NCI-H2107 treated with DMSO at 0.1 percent for 48 hours (cell line): ENCODE results near the gene CYB561.

Experiments
- DNase-seq: peaks from one replicate; lab custom pipeline; 2025; ENCODE audit not compliant: unreplicated experiment; lab: John Stamatoyannopoulos, UW

Gene CYB561

DNA sequence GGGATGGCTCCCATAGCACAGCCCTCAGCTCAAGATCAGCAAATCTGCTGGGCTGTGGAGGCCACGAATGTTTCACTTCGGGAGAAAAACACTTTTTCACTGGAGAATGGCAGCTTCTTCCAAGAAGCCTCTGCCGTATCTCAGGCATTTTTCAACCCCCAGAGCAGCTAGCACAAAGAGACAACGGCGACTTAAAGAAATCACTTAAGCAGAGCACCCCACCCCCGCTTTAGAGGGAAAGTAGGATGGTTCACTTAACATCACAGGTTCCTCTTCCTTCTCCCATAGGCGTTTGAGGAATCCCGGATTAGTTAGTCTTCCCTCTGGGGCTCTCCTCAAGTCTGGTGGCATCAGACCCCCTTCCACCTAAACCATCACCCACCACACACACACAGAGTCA, 27.6 kb downstream of the CYB561 start:
- DNase-seq = no peak

DNA sequence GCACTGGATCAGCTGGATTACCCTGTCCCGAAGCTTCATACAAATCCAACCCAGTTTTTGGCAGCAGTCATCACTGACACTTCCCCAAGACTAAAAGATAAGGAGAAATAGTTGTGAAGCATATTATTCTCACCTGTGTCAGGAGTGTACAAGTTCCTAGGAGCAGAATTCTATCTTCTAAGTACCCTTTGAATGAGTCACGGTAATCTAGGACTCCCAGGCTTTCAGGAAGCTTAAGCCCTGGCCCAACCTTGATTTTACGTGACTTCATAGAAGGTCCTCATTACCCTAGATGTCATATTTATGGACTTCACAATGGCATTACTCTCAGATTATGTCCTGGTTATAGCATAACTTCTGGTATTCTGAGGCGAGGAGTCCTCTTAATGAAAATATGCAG, 31.9 kb downstream of the CYB561 start:
- no peak for DNase-seq

DNA sequence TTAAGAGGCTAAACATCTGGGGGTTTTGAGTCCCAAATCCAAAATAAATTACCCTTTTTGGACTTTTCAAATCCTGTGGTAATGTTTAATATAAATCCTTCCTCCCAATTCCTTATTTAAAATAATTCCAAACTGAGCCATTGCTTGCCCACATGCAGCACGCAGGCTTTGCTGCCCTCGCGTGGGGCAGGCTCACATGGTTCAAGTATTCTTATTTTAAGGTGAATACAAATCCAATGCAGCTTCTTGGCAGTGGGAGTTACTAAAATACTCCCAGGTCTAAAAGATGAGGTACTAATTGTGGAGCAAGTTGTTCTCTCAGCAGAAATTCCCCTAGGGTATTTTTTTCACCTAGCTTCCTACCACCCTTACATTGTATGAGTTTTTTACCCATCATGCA, 33.0 kb downstream of the CYB561 start:
- no peak for DNase-seq

DNA sequence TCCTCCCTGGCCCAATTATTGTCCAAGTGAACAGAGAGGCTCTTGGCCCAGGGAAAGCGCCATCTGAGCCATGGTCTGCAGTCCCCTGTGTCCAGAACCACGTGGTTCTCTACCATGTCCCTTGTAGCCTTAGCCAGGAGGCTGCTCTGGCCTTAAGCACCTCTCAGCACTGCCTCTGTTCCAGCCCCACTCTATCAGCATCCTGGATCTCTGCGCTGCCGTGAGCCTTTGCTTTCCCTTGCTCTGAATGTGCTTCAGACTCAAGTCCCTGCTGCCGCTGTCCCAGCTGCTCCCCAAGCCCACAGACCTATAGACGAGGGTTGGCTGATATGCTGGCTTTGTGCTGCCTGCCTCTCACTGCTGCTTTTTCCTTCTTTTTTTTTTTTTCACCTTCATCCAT, 33.9 kb downstream of the CYB561 start:
- DNase-seq = no peak

DNA sequence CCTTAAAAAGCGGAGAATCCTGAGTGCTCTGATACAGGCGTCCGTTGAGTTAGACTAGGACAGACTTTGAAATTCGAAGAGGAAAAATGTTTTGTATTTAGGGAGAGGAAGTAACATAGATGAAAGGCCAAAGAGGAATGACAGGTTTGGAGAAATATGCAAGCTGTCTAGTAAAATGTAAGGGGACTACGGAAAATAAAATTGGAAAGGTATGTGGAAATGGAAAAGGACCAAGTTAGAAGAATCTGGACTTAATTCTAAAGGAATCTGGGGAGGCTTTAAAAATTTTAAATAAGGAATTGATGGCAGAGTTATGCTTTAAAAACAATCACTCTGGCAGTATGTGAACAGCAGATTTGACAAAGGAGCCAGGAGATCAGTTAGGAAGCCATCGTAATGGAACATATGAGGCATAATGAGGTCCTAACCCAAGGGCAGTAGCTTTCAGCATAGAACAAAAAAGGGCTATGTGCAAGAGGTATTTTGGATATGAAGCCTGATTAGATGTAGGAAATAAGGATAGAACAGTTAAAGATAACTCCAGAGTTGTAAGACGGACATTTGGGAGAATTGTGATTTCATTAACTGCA, 38.3 kb downstream of the CYB561 start:
- DNase-seq = no peak

DNA sequence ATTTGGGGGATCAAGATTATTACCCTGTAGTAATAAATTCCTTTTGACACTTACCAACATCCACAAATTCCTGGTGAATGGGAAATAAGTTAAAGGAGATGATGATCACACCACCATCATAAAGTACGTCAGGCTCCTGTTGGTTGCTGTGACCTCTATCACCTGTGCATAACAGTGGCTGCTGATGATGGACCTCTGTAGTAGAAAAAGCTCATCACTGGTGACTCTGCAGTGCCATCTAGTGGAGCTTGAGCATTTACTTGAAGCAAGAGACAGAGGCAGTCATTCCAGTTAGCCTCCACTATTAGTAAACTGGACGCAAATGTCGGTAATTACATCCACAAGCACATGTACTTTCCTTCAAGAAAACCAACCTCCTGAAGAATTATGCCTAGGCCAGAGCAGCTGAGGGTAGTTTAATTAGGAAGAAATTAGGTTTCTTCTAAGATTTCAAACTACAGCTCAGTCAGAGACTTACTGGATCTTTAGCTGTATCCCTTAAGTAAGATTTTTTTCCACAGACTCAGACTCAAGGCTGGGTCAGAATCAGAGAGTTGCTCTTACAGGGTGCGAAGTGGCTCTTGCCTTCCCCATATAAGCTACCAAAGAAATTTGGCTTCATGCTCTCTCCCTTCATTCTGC, 39.3 kb downstream of the CYB561 start:
- DNase-seq = peak; percentile 62

DNA sequence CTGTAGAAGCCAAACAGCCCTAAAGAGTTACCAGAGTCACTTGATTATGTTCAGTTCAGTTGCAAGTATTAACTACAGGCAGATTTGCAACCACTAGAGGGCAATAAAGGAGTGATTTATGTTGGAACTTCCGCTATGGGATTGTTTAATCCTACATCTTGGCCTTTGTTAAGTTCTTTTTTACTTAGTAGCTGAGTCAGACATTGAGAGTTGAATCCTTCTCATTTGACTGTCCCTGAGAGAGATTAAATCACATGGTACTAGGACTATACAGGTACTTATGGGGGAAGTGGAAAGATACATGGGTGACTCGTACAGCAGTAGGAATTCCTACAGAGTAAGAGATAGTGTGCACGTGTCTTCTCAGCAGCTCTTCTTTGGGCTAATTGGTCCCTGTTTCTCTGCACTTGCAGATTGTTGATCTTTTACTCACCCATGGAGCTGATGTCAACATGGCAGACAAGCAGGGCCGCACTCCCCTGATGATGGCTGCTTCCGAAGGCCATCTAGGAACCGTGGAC, 40.3 kb downstream of the CYB561 start:
- DNase-seq = peak; percentile 63

DNA sequence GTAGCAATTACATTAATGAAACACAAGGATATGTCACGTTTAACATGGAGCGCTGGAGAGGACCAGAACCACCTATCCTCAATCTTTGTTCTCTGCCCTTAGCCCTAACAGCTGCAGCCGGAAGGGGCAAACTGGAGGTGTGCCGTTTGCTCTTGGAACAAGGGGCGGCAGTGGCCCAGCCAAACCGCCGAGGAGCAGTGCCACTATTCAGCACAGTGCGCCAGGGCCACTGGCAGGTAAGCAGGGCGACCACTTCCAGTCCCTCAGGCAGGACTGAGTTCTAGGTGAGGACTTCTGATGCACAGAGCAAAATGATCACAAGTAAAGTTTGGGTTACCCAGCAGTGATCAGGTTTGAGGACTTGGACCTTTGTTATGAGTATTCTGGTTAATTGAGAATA, 41.1 kb downstream of the CYB561 start:
- no peak for DNase-seq

DNA sequence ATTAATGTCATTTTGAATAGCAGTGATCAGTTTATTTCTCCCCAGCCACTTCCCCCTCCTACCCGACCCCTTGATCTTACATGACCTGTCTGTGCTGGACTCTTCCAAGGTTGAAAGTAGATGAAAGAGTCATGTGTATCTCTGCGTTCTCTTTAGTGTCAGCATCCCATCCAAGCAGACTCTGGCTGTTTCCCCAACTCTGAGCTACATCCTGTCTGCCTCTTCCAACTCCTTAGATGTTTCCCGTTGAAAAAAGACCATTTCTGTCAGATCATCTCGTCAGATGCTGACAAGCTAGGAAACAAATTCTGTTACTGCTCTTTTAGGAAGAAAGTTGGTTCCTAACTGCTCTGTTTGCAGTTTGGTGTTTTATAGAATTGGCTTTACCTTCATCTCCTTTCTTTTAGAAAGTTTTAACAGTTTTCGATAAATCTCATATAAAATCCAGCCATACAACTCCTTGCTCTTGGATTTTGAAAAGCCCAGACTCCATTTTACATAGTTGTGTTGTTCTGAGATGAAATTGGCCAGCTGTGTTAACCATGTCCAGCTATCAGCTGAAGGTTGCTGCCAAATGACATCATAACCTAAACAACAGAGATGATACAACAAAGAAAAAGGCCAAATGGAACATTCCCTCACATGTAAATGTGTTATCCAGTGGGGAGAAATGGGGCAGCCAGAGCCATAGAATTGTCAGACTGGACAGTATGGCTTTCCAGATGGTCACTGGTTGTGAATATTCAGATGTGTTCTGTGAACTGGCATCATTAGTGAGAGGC, 43.5 kb downstream of the CYB561 start:
- DNase-seq = no peak

DNA sequence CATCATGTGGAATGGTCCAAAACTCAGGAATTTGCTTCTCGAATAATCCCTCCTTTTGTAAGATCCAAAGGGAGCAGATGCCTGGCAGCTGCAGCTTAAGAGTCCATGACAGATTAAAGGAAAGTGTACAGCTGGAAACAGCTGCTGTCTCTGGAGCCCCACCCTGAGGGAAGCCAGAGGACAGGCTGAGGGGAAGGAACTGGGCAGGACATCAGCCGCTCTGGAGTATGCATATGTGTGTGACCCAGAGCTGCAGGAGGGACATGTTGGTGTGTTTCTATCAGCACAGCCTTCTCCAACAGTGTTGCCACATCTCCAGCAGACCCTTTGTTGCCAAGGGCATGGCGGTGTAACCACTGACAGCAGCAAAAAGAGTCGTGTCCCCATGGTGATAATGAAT, 46.2 kb downstream of the CYB561 start:
- DNase-seq = no peak

DNA sequence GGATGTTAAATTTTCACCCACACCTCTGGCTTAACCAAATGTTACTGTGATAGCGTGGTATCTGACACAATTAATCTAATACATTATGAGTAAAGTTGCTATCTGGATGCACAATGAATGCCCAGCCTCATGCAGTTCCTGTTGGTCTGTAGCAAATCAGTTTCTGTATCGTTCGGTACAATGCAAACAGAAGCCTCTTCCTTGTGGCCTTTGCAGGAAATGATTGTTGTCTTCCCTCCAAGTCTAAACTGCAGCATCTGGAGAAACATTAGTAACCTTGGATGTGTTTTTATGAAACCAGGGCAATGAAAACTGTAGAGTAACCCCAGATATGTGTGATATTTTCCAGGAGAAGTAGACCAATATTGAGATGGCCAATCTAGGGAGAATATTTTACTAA, 46.8 kb downstream of the CYB561 start:
- no peak for DNase-seq

DNA sequence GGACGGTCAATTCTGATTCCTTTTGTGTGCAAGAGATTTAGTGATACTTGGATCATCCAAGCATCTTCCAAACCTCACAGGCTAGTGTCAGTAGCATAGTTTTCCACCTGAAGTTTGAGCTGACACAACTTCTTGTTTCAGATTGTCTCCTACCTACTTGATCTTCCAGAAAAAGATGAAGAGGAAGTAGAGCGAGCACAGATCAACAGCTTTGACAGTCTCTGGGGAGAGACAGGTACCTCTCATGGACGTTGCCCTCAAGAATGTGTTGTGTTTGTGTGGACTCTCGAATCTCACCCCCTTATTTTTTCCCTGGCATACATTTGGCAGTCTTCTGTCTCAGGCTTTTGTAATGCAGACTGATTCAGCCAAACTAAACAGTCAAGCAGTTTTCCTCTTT, 47.4 kb downstream of the CYB561 start:
- no peak for DNase-seq

DNA sequence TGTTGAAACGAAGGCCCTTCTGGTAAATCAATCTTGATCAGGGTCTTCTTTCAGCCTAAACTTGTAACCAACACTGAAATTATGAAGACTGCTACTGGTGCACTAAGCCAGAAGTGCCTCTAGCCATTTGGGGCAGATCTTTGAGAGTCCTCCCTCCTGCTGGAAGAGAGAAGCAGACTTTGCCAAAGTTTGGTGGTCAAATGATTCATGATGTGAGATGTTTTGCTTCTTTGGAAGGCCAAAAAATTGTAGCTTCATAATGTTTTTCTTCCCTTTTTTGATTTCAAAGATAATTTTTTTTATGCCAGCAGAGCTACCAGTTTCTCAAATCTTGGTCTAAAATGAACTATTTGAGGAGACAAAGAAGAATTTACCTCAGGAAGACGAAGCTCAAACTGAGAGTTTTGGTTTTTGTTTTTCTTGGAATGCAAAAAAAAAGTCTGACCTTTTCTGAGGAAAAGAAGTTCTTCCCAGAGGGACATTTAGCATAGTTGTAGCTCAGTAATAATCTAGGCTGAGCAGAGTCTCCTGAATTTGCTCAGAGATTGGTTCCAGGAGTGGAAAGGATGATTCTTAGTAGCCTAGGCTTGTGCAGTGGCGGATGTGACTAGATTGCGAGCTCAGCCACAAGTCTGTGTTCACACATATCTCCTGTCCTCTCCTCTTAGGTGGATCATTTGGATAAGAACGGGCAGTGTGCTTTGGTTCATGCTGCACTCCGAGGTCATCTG, 50.9 kb downstream of the CYB561 start:
- no peak for DNase-seq

DNA sequence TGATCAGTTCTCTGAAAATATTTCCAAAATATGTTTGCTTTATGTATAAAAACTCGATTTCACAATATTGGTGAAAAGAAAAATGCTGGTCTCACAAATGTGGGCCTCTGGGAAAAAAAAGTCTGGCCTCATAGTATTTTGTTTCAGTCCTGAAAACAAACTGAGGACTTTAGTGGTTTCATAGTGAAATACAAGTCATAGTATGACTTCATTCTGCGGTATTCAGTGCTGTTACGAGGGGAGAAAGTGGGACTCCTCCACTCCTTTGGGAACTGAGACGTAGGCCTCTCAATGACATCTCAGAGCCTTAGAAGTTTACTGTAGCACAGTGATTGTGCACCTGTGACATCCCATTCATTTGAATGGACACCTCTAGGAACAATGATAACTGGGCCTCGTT, 56.0 kb downstream of the CYB561 start:
- no peak for DNase-seq

DNA sequence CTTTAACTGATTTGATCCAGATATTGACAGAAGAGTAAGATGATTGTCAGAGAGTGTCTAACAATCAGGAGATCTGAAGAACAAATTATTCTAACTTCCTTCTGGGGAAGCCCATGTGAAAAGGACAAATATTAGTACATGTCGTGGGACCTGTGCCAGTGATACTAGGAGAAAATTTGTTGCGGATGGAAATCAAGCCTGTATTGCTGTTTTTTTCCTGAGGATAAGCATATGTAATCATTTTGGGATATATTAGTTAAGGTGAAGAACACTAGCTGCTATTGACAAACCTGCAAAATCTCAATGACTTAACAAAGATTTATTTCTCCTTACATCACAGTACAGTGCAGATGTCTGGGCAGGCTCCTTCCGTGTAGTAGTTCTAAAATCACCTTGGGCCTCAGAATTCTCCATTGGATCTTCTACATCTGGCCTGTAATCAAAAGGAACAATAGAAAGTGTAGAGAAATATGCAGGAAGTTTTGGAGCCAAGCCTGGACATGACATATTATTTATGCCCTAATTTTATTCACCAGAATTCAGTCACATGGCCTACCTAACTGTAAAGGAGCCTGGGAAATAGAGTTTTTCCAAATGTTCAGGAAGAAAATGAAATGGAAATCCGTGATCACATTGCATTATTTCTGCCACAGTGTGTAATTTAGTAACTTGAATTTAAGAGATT, 58.3 kb downstream of the CYB561 start:
- no peak for DNase-seq

DNA sequence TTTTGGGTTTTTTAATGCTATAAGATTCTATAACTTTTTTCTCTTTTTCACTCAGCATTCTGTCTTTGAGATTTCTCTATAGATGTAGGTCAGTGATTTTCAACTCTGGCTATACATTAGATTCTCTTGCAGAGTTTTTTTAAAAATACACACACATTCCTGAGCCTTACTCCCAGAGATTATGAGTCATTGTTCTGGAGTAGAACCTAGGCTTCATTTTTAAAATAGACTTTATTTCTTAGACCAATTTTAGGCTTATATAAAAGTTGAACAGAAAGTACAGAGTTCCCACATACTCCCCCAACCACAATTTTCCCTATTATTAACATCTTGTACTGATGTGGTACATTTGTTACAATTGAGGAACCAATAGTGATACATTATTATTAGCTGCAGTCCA, 63.3 kb downstream of the CYB561 start:
- no peak for DNase-seq
